ENCODE results near the gene KRTAP4-11. TPM values are rescaled to one million over a fixed set of nuclear protein-coding genes. Genes with fewer than 3 reads are reported as not detected.
"Not testable (repeated sequence)": the region's sequence is repeated elsewhere in the genome, so short reads cannot be mapped to it uniquely, and the experiment has no call there.

Gene KRTAP4-11
- total RNA-seq, 1 donor from 2014 or later, result not detected

GRCh38 chr17:41118721-41119120 is 548 bp upstream of the KRTAP4-11 start:
- Mint-ChIP-seq H3K9me3 (peaks cover 3% of the 10 kb centered on the region), H3K36me3 (ENCODE audit: low read depth) (no peaks in the 10 kb centered on the region), H3K27ac (no peak overlapping the region), H3K27me3 (ENCODE audit: insufficient read depth) (no peaks in the 10 kb centered on the region), H3K4me3 (no peak overlapping the region), H3K4me1 (ENCODE audit: low read depth) (no peaks in the 10 kb centered on the region)
- DNase-seq (ENCODE audit: low spot score), result no peak
- intact Hi-C loops (cut with micrococcal nuclease), result no loop called here

GRCh38 chr17:41116297-41116696 is 1.9 kb downstream of the KRTAP4-11 start:
- intact Hi-C loops (cut with micrococcal nuclease), result no loop called here
- H3K36me3 Mint-ChIP-seq (ENCODE audit: low read depth), result no peaks in the 10 kb centered on the region
- H3K4me1 Mint-ChIP-seq (ENCODE audit: low read depth), result no peaks in the 10 kb centered on the region
- H3K27ac Mint-ChIP-seq, result no peak overlapping the region
- DNase-seq (ENCODE audit: low spot score), result no peak
- H3K4me3 Mint-ChIP-seq, result no peak overlapping the region
- H3K9me3 Mint-ChIP-seq, result peaks cover 2% of the 10 kb centered on the region
- no peaks in the 10 kb centered on the region for H3K27me3 Mint-ChIP-seq (ENCODE audit: insufficient read depth)

GRCh38 chr17:41111151-41111885 is 6.9 kb downstream of the KRTAP4-11 start:
- H3K27me3 Mint-ChIP-seq (ENCODE audit: insufficient read depth), result peaks cover 2% of the 10 kb centered on the region
- peaks cover 11% of the 10 kb centered on the region for H3K9me3 Mint-ChIP-seq
- DNase-seq (ENCODE audit: low spot score), result no peak
- no peak overlapping the region for H3K4me3 Mint-ChIP-seq
- H3K4me1 Mint-ChIP-seq (ENCODE audit: low read depth), result no peaks in the 10 kb centered on the region
- no peak overlapping the region for H3K27ac Mint-ChIP-seq
- intact Hi-C loops (cut with micrococcal nuclease), result no loop called here
- H3K36me3 Mint-ChIP-seq (ENCODE audit: low read depth), result no peaks in the 10 kb centered on the region

- intact Hi-C loops (cut with micrococcal nuclease); H3K4me1 Mint-ChIP-seq (ENCODE audit: low read depth); H3K36me3 Mint-ChIP-seq (ENCODE audit: low read depth); H3K27ac Mint-ChIP-seq; H3K27me3 Mint-ChIP-seq (ENCODE audit: insufficient read depth); H3K4me3 Mint-ChIP-seq; DNase-seq (ENCODE audit: low spot score): not testable (repeated sequence)
- H3K9me3 Mint-ChIP-seq, result peaks cover 11% of the 10 kb centered on the region
These were observed 9.3 kb downstream of the KRTAP4-11 start for GRCh38 chr17:41108728-41109386.

GRCh38 chr17:41107941-41108450 is 10.2 kb downstream of the KRTAP4-11 start:
- no peaks in the 10 kb centered on the region for H3K4me1 Mint-ChIP-seq (ENCODE audit: low read depth)
- no peak overlapping the region for H3K4me3 Mint-ChIP-seq
- peaks cover 5% of the 10 kb centered on the region for H3K27me3 Mint-ChIP-seq (ENCODE audit: insufficient read depth)
- H3K9me3 Mint-ChIP-seq, result peaks cover 11% of the 10 kb centered on the region
- H3K27ac Mint-ChIP-seq, result no peak overlapping the region
- intact Hi-C loops (cut with micrococcal nuclease), result loop anchor here (1.0 kb wide), 1 partner anchor 21 kb away; no protein-coding TSS in a partner anchor
- no peaks in the 10 kb centered on the region for H3K36me3 Mint-ChIP-seq (ENCODE audit: low read depth)
- no peak for DNase-seq (ENCODE audit: low spot score)

- H3K9me3 Mint-ChIP-seq; H3K4me3 Mint-ChIP-seq; DNase-seq (ENCODE audit: low spot score); H3K36me3 Mint-ChIP-seq (ENCODE audit: low read depth); H3K4me1 Mint-ChIP-seq (ENCODE audit: low read depth); H3K27ac Mint-ChIP-seq; intact Hi-C loops (cut with micrococcal nuclease); H3K27me3 Mint-ChIP-seq (ENCODE audit: insufficient read depth): not testable (repeated sequence)
These were observed 12.8 kb downstream of the KRTAP4-11 start, which contains the start of gene KRTAP4-9 for GRCh38 chr17:41105347-41105746. TSS of gene KRTAP4-9 (plus strand) at chr17:41105389. CDS start at chr17:41105389, 0 bp downstream.

- H3K4me3 Mint-ChIP-seq; H3K4me1 Mint-ChIP-seq (ENCODE audit: low read depth); H3K27me3 Mint-ChIP-seq (ENCODE audit: insufficient read depth); H3K9me3 Mint-ChIP-seq; DNase-seq (ENCODE audit: low spot score); H3K27ac Mint-ChIP-seq; intact Hi-C loops (cut with micrococcal nuclease); H3K36me3 Mint-ChIP-seq (ENCODE audit: low read depth): not testable (repeated sequence)
These were observed 13.7 kb downstream of the KRTAP4-11 start for GRCh38 chr17:41104386-41105038.

- no peaks in the 10 kb centered on the region for H3K4me1 Mint-ChIP-seq (ENCODE audit: low read depth)
- no peak overlapping the region for H3K4me3 Mint-ChIP-seq
- intact Hi-C loops (cut with micrococcal nuclease), result no loop called here
- H3K9me3 Mint-ChIP-seq, result no peaks in the 10 kb centered on the region
- no peak for DNase-seq (ENCODE audit: low spot score)
- H3K36me3 Mint-ChIP-seq (ENCODE audit: low read depth), result no peaks in the 10 kb centered on the region
- peaks cover 6% of the 10 kb centered on the region for H3K27me3 Mint-ChIP-seq (ENCODE audit: insufficient read depth)
- peak overlapping the region; percentile 44 for H3K27ac Mint-ChIP-seq
These were observed 14.3 kb downstream of the KRTAP4-11 start for GRCh38 chr17:41103896-41104295.

- intact Hi-C loops (cut with micrococcal nuclease), result no loop called here
- no peaks in the 10 kb centered on the region for H3K36me3 Mint-ChIP-seq (ENCODE audit: low read depth)
- H3K9me3 Mint-ChIP-seq, result no peaks in the 10 kb centered on the region
- no peak within 1 kb of the TSS for H3K4me3 Mint-ChIP-seq
- H3K4me1 Mint-ChIP-seq (ENCODE audit: low read depth), result no peaks in the 10 kb centered on the region
- no peak for DNase-seq (ENCODE audit: low spot score)
- H3K27me3 Mint-ChIP-seq (ENCODE audit: insufficient read depth), result peaks cover 6% of the 10 kb centered on the region
- no peak within 1 kb of the TSS for H3K27ac Mint-ChIP-seq
These were observed 16.4 kb downstream of the KRTAP4-11 start, which contains the start of gene KRTAP4-16 for GRCh38 chr17:41101586-41102259. TSS of gene KRTAP4-16 (minus strand) at chr17:41102209. CDS start at chr17:41102209, 0 bp downstream.

GRCh38 chr17:41099682-41100480 is 18.3 kb downstream of the KRTAP4-11 start:
- H3K9me3 Mint-ChIP-seq; DNase-seq (ENCODE audit: low spot score); H3K4me1 Mint-ChIP-seq (ENCODE audit: low read depth); H3K27ac Mint-ChIP-seq; intact Hi-C loops (cut with micrococcal nuclease); H3K36me3 Mint-ChIP-seq (ENCODE audit: low read depth); H3K27me3 Mint-ChIP-seq (ENCODE audit: insufficient read depth); H3K4me3 Mint-ChIP-seq: not testable (repeated sequence)

- no peaks in the 10 kb centered on the region for H3K9me3 Mint-ChIP-seq
- H3K27me3 Mint-ChIP-seq (ENCODE audit: insufficient read depth), result peaks cover 7% of the 10 kb centered on the region
- intact Hi-C loops (cut with micrococcal nuclease), result no loop called here
These were observed 19.7 kb downstream of the KRTAP4-11 start for GRCh38 chr17:41098481-41098880.

GRCh38 chr17:41098042-41098441 is 20.1 kb downstream of the KRTAP4-11 start, which contains the start of gene KRTAP4-8:
TSS of gene KRTAP4-8 (minus strand) at chr17:41098142. CDS start at chr17:41098084, 58 bp downstream.
- Mint-ChIP-seq H3K4me3 (no peak within 1 kb of the TSS), H3K4me1 (ENCODE audit: low read depth) (no peaks in the 10 kb centered on the region), H3K9me3 (no peaks in the 10 kb centered on the region), H3K36me3 (ENCODE audit: low read depth) (no peaks in the 10 kb centered on the region), H3K27ac (no peak within 1 kb of the TSS), H3K27me3 (ENCODE audit: insufficient read depth) (peaks cover 7% of the 10 kb centered on the region)
- intact Hi-C loops (cut with micrococcal nuclease), result no loop called here
- no peak for DNase-seq (ENCODE audit: low spot score)

More at GRCh38 chr17:41098481-41098880, 19.7 kb downstream of the KRTAP4-11 start:
- no peaks in the 10 kb centered on the region for H3K4me1 Mint-ChIP-seq (ENCODE audit: low read depth)
- H3K4me3 Mint-ChIP-seq, result no peak overlapping the region
- no peaks in the 10 kb centered on the region for H3K36me3 Mint-ChIP-seq (ENCODE audit: low read depth)
- H3K27ac Mint-ChIP-seq, result no peak overlapping the region
- no peak for DNase-seq (ENCODE audit: low spot score)
